HEK293 (cell line): ENCODE results near the gene CNOT6L.

ENCODE experiments used
- ZNF324 ChIP-seq: fragments of 450-650 bp; formaldehyde crosslinking; IDR thresholded peaks from 2 replicates; pipeline ENCODE4 v1.5.1; 2016; ENCODE audit warnings: missing biosample characterization, missing genetic modification characterization
- ZNF621 ChIP-seq: fragments of 450-650 bp; formaldehyde crosslinking; IDR thresholded peaks from 2 replicates; pipeline ENCODE4 v1.5.1; 2017; ENCODE audit warnings: missing biosample characterization, missing genetic modification characterization
- TF ChIP-seq, protein P1 (sequence below): fragments of 450-650 bp; formaldehyde crosslinking; IDR thresholded peaks from 2 replicates; pipeline ENCODE4 v1.5.1; 2016; ENCODE audit warnings: missing biosample characterization, missing genetic modification characterization

DNA sequence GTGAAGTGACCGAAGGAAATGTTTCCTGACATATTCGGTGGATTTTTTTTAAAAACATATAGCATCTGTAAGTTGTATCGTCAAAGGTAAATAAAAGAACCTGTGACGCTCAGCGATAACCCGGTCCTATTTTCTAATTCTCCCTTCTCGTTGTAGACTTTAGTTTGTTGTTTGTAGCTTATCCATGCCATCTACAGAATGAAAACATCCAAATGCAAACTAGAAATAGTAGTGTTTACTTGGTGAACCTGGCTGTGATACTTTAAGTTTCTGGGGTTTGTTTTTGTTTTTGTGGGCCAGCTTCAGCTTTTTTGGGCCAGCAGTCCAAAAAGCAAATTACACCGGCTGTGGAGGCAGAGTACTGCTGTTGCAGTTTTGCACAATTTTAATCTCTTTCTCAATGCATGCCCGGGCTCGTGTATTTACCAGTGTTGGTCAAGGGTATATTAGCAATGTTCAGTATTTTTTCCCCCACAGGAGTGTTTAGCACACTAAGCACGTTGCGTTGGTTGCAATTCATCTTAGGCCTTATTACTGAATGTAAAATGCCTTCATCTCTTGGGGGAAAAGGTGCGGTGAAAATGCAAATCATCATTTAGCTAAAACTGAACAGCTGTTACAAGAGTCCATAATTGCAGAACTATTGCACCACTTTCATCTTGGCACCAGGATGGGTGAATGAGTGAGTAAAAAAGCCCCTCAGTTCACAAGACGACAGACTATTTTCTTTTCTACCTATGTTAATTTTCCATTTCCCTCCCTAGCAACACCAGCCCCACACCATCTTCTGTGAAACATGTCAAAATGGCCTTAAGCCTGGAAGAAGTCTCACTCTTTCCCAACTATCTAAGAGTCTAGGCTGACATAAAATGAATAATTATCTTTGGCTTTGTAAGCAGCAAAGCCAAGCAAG, 1.7 kb upstream of the CNOT6L start:
- no peak for TF ChIP-seq ZNF621
- no peak for TF ChIP-seq ZNF324
- TF ChIP-seq, protein P1, sequence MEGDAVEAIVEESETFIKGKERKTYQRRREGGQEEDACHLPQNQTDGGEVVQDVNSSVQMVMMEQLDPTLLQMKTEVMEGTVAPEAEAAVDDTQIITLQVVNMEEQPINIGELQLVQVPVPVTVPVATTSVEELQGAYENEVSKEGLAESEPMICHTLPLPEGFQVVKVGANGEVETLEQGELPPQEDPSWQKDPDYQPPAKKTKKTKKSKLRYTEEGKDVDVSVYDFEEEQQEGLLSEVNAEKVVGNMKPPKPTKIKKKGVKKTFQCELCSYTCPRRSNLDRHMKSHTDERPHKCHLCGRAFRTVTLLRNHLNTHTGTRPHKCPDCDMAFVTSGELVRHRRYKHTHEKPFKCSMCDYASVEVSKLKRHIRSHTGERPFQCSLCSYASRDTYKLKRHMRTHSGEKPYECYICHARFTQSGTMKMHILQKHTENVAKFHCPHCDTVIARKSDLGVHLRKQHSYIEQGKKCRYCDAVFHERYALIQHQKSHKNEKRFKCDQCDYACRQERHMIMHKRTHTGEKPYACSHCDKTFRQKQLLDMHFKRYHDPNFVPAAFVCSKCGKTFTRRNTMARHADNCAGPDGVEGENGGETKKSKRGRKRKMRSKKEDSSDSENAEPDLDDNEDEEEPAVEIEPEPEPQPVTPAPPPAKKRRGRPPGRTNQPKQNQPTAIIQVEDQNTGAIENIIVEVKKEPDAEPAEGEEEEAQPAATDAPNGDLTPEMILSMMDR (tag by site-specific recombination) = no peak
